ENCODE measurements around the gene DRD3. TPM values are rescaled to one million over a fixed set of nuclear protein-coding genes. Genes with fewer than 3 reads are reported as not detected.

Gene DRD3
- total RNA-seq, 1 experiment from 2014 or later: not detected

DNA sequence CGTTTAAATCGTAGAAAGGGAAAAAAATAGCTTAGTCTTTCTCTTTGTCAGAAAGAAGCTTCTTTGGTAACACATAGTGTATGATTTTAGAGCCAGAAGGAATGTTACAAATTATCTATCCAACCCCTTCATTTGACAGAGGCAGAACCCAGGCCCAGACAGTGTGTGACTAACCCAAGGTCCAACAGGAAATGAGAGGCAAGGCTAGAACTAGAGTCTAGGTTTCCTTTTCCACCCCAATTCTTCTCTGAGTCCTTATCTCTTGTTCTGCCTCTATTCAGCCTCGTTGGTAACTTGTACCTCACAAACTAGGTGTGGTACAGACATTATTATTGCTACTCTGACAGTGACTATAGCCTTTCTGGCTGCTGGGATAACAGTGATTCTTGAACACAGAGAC lies 83.1 kb downstream of the DRD3 start:
- ChIA-PET POLR2A (ENCODE audit: low non-redundant PET) (no interaction called here), CTCF (no interaction called here)
- no peaks in the 10 kb centered on the region for H3K27me3 ChIP-seq (replicated peaks; ENCODE audit: insufficient read depth, low read depth, low read length, poor library complexity)
- H3K9me3 ChIP-seq (ENCODE audit: low read depth, low read length, poor library complexity, severe bottlenecking): no peaks in the 10 kb centered on the region
- H3K4me1 ChIP-seq (ENCODE audit: insufficient read depth, low read length, poor library complexity, severe bottlenecking): peaks cover 7% of the 10 kb centered on the region
- no peak overlapping the region for H3K27ac ChIP-seq (ENCODE audit: low read depth, low read length, poor library complexity, severe bottlenecking)
- no peaks in the 10 kb centered on the region for H3K36me3 ChIP-seq (ENCODE audit: insufficient read depth, low read length, poor library complexity, severe bottlenecking)
- no TSS peak for BruUV-seq (replicated peaks)
- no peak overlapping the region for H3K4me3 ChIP-seq (ENCODE audit: low read depth, low read length, poor library complexity, severe bottlenecking)
- DNase-seq (ENCODE audit: low spot score): no peak
- no peak for TF ChIP-seq EZH2 (IDR thresholded peaks at IDR 0.05; ENCODE audit: borderline replicate concordance, low read depth, low read length, poor library complexity, severe bottlenecking)
- TF ChIP-seq, protein P1, sequence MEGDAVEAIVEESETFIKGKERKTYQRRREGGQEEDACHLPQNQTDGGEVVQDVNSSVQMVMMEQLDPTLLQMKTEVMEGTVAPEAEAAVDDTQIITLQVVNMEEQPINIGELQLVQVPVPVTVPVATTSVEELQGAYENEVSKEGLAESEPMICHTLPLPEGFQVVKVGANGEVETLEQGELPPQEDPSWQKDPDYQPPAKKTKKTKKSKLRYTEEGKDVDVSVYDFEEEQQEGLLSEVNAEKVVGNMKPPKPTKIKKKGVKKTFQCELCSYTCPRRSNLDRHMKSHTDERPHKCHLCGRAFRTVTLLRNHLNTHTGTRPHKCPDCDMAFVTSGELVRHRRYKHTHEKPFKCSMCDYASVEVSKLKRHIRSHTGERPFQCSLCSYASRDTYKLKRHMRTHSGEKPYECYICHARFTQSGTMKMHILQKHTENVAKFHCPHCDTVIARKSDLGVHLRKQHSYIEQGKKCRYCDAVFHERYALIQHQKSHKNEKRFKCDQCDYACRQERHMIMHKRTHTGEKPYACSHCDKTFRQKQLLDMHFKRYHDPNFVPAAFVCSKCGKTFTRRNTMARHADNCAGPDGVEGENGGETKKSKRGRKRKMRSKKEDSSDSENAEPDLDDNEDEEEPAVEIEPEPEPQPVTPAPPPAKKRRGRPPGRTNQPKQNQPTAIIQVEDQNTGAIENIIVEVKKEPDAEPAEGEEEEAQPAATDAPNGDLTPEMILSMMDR (conservative IDR thresholded peaks at IDR 0.05; ENCODE audit: low read depth, low read length): no peak
- intact Hi-C loops (cut with micrococcal nuclease; ENCODE audit: unreplicated experiment): no loop called here

DNA sequence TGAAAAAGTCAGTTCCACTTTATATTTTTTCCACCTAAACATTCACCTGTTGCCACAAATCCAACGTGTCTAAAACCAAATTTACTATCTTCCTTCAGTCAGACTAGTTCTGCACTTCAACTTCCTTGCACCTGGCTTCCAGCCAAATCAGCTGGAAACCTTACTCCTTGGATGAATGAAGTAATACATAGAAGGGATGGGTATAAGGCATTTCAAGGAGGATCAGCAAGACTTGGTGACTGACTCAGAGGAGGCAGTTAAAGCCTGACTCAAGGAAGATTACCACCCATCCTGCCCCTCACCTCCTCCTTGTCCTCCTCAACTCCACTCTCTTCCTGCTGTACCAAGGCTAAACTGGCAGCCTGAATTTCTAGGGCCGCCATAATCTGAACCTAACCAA lies 85.3 kb downstream of the DRD3 start:
- Histone ChIP-seq H3K4me1 (ENCODE audit: insufficient read depth, low read length, poor library complexity, severe bottlenecking) (peaks cover 5% of the 10 kb centered on the region), H3K36me3 (ENCODE audit: insufficient read depth, low read length, poor library complexity, severe bottlenecking) (no peaks in the 10 kb centered on the region), H3K4me3 (ENCODE audit: low read depth, low read length, poor library complexity, severe bottlenecking) (no peak overlapping the region), H3K27ac (ENCODE audit: low read depth, low read length, poor library complexity, severe bottlenecking) (no peak overlapping the region), H3K9me3 (ENCODE audit: low read depth, low read length, poor library complexity, severe bottlenecking) (no peaks in the 10 kb centered on the region), H3K27me3 (replicated peaks; ENCODE audit: insufficient read depth, low read depth, low read length, poor library complexity) (no peaks in the 10 kb centered on the region)
- intact Hi-C loops (cut with micrococcal nuclease; ENCODE audit: unreplicated experiment): no loop called here
- ChIA-PET POLR2A (ENCODE audit: low non-redundant PET) (no interaction called here), CTCF (interaction anchor here (0.6 kb wide), 1 partner anchor 19 kb away, joined by 3 read pairs; no protein-coding TSS in a partner anchor)
- DNase-seq (ENCODE audit: low spot score): peak; percentile 78
- no TSS peak for BruUV-seq (replicated peaks)
- TF ChIP-seq EZH2 (IDR thresholded peaks at IDR 0.05; ENCODE audit: borderline replicate concordance, low read depth, low read length, poor library complexity, severe bottlenecking): no peak
- TF ChIP-seq, protein P1 (conservative IDR thresholded peaks at IDR 0.05; ENCODE audit: low read depth, low read length): no peak

- intact Hi-C loops (cut with micrococcal nuclease; ENCODE audit: unreplicated experiment): no loop called here
- no peak for DNase-seq (ENCODE audit: low spot score)
- TF ChIP-seq EZH2 (IDR thresholded peaks at IDR 0.05; ENCODE audit: borderline replicate concordance, low read depth, low read length, poor library complexity, severe bottlenecking): no peak
- Histone ChIP-seq H3K9me3 (ENCODE audit: low read depth, low read length, poor library complexity, severe bottlenecking) (no peaks in the 10 kb centered on the region), H3K27ac (ENCODE audit: low read depth, low read length, poor library complexity, severe bottlenecking) (no peak overlapping the region), H3K4me1 (ENCODE audit: insufficient read depth, low read length, poor library complexity, severe bottlenecking) (peaks cover 5% of the 10 kb centered on the region), H3K36me3 (ENCODE audit: insufficient read depth, low read length, poor library complexity, severe bottlenecking) (no peaks in the 10 kb centered on the region), H3K27me3 (replicated peaks; ENCODE audit: insufficient read depth, low read depth, low read length, poor library complexity) (no peaks in the 10 kb centered on the region), H3K4me3 (ENCODE audit: low read depth, low read length, poor library complexity, severe bottlenecking) (no peak overlapping the region)
- no TSS peak for BruUV-seq (replicated peaks)
- POLR2A ChIA-PET (ENCODE audit: low non-redundant PET): no interaction called here
- CTCF ChIA-PET: no interaction called here
Observed at GRCh38 chr3:114093016-114093380, 85.9 kb downstream of the DRD3 start.
